HEK293 (cell line): ENCODE measurements around the gene RAB1B.

Experiments
- CTCF ChIA-PET: fragments of 350-600 bp; formaldehyde crosslinking; extraction: SDS; loops from one replicate; lab custom pipeline; 2021; ENCODE audit warnings: antibody characterized with exemption; lab: Yijun Ruan, JAX
- POLR2A ChIA-PET: fragments of 300-600 bp; formaldehyde crosslinking; extraction: SDS; loops from one replicate; lab custom pipeline; 2020; ENCODE audit warnings: antibody characterized with exemption, inconsistent platforms; lab: Yijun Ruan, JAX
- H3K27ac ChIP-seq: fragments of 200-500 bp; sonication (Bioruptor generic); 2 replicates; pipeline ENCODE4 v1.5.1; 2014; ENCODE audit warnings: low read depth, low read length, control low read depth, inconsistent platforms; ENCODE audit errors: extremely low read depth
- H3K36me3 ChIP-seq, 2 experiments: fragments of 200-500 bp in 1 of 2; sonication (Bioruptor generic) in 1 of 2; 1 replicate in 1 of 2; 2 replicates in 1 of 2; pipeline ENCODE4 v1.5.1; 2014 to 2017; ENCODE audit warnings: inconsistent platforms in 2 of 2, low read length in 2 of 2; ENCODE audit not compliant: control insufficient read depth in 2 of 2, insufficient read depth in 1 of 2
- H3K4me1 ChIP-seq: fragments of 200-500 bp; sonication (Bioruptor generic); 2 replicates; pipeline ENCODE4 v1.5.1; 2014; ENCODE audit warnings: mild to moderate bottlenecking, low read length, inconsistent platforms; ENCODE audit not compliant: control insufficient read depth, insufficient read depth
- H3K4me3 ChIP-seq: 2 replicates; pipeline ENCODE4 v1.5.1; 2011; ENCODE audit warnings: low read depth, mild to moderate bottlenecking, control low read depth, low read length, moderate library complexity
- H3K9me3 ChIP-seq: fragments of 200-500 bp; sonication (Bioruptor generic); 2 replicates; pipeline ENCODE4 v1.5.1; 2014; ENCODE audit warnings: low read depth, low read length, inconsistent platforms; ENCODE audit not compliant: control insufficient read depth, insufficient read depth
- BCL11A ChIP-seq: fragments of 450-650 bp; formaldehyde crosslinking; IDR thresholded peaks from 2 replicates; pipeline ENCODE4 v1.5.1; 2016; ENCODE audit warnings: low read depth, missing biosample characterization, missing genetic modification characterization
- HOXA7 ChIP-seq: sonication (generic); formaldehyde crosslinking; IDR thresholded peaks from 2 replicates; pipeline ENCODE4 v1.8.1; 2022; ENCODE audit warnings: missing genetic modification reagents, borderline replicate concordance
- PRDM1 ChIP-seq: fragments of 450-650 bp; formaldehyde crosslinking; IDR thresholded peaks from 2 replicates; pipeline ENCODE4; 2016; ENCODE audit warnings: missing biosample characterization, missing genetic modification characterization
- SP2 ChIP-seq: fragments of 450-650 bp; formaldehyde crosslinking; IDR thresholded peaks from 2 replicates; pipeline ENCODE4 v1.5.1; 2016; ENCODE audit warnings: missing biosample characterization, missing genetic modification characterization
- ZBTB1 ChIP-seq: fragments of 450-650 bp; formaldehyde crosslinking; IDR thresholded peaks from 2 replicates; pipeline ENCODE4 v1.5.1; 2016; ENCODE audit warnings: missing biosample characterization, missing genetic modification characterization
- ZBTB48 ChIP-seq: fragments of 450-650 bp; formaldehyde crosslinking; IDR thresholded peaks from 2 replicates; pipeline ENCODE4 v1.5.1; 2016; ENCODE audit warnings: missing biosample characterization, missing genetic modification characterization
- ZFHX2 ChIP-seq: fragments of 450-650 bp; formaldehyde crosslinking; conservative IDR thresholded peaks from 2 replicates; pipeline ENCODE4 v1.5.1; 2016; ENCODE audit warnings: missing biosample characterization, missing genetic modification characterization
- ZNF114 ChIP-seq: fragments of 450-650 bp; formaldehyde crosslinking; IDR thresholded peaks from 2 replicates; pipeline ENCODE4 v1.5.0; 2017; ENCODE audit warnings: missing biosample characterization, missing genetic modification characterization
- ZNF214 ChIP-seq: fragments of 450-650 bp; formaldehyde crosslinking; IDR thresholded peaks from 2 replicates; pipeline ENCODE4 v1.5.1; 2017; ENCODE audit warnings: missing biosample characterization, mild to moderate bottlenecking, missing genetic modification characterization, borderline replicate concordance
- ZNF23 ChIP-seq: fragments of 450-650 bp; formaldehyde crosslinking; IDR thresholded peaks from 2 replicates; pipeline ENCODE4 v1.5.1; 2016; ENCODE audit warnings: missing biosample characterization, missing genetic modification characterization, borderline replicate concordance
- ZNF292 ChIP-seq: fragments of 450-650 bp; formaldehyde crosslinking; IDR thresholded peaks from 2 replicates; pipeline ENCODE4 v1.5.1; 2016; ENCODE audit warnings: low read depth, missing biosample characterization, missing genetic modification characterization, borderline replicate concordance
- ZNF473 ChIP-seq: fragments of 450-650 bp; formaldehyde crosslinking; IDR thresholded peaks from 2 replicates; pipeline ENCODE4 v1.5.1; 2017; ENCODE audit warnings: missing biosample characterization, missing genetic modification characterization
- ZNF558 ChIP-seq: fragments of 450-650 bp; formaldehyde crosslinking; IDR thresholded peaks from 2 replicates; pipeline ENCODE4 v1.5.1; 2016; ENCODE audit warnings: missing biosample characterization, missing genetic modification characterization
- ZNF624 ChIP-seq: fragments of 450-650 bp; formaldehyde crosslinking; IDR thresholded peaks from 2 replicates; pipeline ENCODE4 v1.5.1; 2017; ENCODE audit warnings: missing biosample characterization, missing genetic modification characterization
- TF ChIP-seq, protein P1 (sequence below): fragments of 450-650 bp; formaldehyde crosslinking; IDR thresholded peaks from 2 replicates; pipeline ENCODE4 v1.5.1; 2016; ENCODE audit warnings: missing biosample characterization, missing genetic modification characterization
- TF ChIP-seq, protein P2 (sequence below): fragments of 450-650 bp; formaldehyde crosslinking; IDR thresholded peaks from 2 replicates; pipeline ENCODE4 v1.5.1; 2016; ENCODE audit warnings: missing biosample characterization, missing genetic modification characterization
- TF ChIP-seq, protein P3 (sequence below): fragments of 450-650 bp; formaldehyde crosslinking; IDR thresholded peaks from 2 replicates; pipeline ENCODE4 v1.5.1; 2016; ENCODE audit warnings: missing biosample characterization, missing genetic modification characterization
- TF ChIP-seq, protein P4 (sequence below): fragments of 450-650 bp; formaldehyde crosslinking; IDR thresholded peaks from 2 replicates; pipeline ENCODE4 v1.5.1; 2016; ENCODE audit warnings: missing biosample characterization, missing genetic modification characterization, borderline replicate concordance
- TF ChIP-seq, protein P5 (sequence below): fragments of 450-650 bp; formaldehyde crosslinking; IDR thresholded peaks from 2 replicates; pipeline ENCODE4 v1.5.1; 2016; ENCODE audit warnings: missing biosample characterization, missing genetic modification characterization, borderline replicate concordance

The RAB1B gene

DNA sequence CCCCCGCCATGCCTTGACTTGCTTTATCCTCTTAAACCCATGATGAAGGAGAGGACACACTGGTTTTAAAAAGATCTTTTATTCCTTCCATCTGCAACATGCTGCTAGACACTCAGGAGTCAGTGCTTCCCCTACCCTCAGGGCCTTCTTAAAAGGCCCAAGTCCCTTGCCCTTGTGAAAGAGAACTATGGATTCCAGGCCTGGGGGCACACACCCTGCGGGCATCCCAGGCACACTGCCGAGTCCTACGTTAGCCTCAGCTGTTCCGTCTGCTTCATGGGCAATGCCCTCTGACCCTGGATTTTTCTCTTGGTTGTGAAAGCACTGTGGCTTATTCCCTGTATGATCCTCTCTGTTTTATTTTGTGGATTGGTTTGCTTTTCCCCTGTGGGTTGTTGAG is 35.1 kb upstream of the RAB1B start (continued):
- no peak for TF ChIP-seq ZNF473 (tag by site-specific recombination)
- no peak for TF ChIP-seq ZNF558 (tag by site-specific recombination)
- TF ChIP-seq, all 188 proteins: peak for 0

DNA sequence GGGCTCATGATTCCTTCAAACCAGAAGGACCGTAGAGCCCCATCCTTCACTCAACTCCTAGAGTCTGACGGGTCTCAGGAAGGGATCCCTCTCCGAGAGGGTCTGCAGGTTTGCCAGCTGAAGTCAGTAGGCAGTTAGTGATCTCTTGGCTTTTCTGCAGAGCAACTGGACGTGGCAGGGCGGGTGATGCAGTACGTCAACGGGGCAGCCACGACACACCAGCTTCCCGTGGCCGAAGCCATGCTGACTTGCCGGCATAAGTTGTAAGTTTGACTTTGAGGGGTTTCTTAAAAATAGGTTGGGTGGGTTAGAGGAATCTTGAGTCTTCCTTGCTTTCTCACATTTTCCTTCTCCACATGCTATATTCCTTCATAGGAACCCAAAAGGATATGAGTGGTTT is 33.3 kb upstream of the RAB1B start:
- Histone ChIP-seq H3K27ac (no peak overlapping the region), H3K36me3 (peaks cover 0 to 76% of the 10 kb centered on the region in 2 experiments; a peak in 2 of 3 replicates), H3K4me3 (no peak overlapping the region), H3K9me3 (no peaks in the 10 kb centered on the region), H3K4me1 (no peaks in the 10 kb centered on the region)
- ChIA-PET POLR2A (no interaction called here), CTCF (interaction anchor here (2.5 kb wide), 1 partner anchor 13 kb away, joined by 14 read pairs; no protein-coding TSS in a partner anchor)
- TF ChIP-seq SP2 (tag by site-specific recombination) (no peak), BCL11A (tag by site-specific recombination) (no peak), PRDM1 (tag by site-specific recombination) (no peak), ZNF624 (tag by site-specific recombination) (no peak), ZNF114 (tag by site-specific recombination) (no peak)
- TF ChIP-seq, protein P1, sequence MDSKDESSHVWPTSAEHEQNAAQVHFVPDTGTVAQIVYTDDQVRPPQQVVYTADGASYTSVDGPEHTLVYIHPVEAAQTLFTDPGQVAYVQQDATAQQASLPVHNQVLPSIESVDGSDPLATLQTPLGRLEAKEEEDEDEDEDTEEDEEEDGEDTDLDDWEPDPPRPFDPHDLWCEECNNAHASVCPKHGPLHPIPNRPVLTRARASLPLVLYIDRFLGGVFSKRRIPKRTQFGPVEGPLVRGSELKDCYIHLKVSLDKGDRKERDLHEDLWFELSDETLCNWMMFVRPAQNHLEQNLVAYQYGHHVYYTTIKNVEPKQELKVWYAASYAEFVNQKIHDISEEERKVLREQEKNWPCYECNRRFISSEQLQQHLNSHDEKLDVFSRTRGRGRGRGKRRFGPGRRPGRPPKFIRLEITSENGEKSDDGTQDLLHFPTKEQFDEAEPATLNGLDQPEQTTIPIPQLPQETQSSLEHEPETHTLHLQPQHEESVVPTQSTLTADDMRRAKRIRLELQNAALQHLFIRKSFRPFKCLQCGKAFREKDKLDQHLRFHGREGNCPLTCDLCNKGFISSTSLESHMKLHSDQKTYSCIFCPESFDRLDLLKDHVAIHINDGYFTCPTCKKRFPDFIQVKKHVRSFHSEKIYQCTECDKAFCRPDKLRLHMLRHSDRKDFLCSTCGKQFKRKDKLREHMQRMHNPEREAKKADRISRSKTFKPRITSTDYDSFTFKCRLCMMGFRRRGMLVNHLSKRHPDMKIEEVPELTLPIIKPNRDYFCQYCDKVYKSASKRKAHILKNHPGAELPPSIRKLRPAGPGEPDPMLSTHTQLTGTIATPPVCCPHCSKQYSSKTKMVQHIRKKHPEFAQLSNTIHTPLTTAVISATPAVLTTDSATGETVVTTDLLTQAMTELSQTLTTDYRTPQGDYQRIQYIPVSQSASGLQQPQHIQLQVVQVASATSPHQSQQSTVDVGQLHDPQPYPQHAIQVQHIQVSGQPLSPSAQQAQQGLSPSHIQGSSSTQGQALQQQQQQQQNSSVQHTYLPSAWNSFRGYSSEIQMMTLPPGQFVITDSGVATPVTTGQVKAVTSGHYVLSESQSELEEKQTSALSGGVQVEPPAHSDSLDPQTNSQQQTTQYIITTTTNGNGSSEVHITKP (tag by site-specific recombination), result no peak
- TF ChIP-seq, protein P2, sequence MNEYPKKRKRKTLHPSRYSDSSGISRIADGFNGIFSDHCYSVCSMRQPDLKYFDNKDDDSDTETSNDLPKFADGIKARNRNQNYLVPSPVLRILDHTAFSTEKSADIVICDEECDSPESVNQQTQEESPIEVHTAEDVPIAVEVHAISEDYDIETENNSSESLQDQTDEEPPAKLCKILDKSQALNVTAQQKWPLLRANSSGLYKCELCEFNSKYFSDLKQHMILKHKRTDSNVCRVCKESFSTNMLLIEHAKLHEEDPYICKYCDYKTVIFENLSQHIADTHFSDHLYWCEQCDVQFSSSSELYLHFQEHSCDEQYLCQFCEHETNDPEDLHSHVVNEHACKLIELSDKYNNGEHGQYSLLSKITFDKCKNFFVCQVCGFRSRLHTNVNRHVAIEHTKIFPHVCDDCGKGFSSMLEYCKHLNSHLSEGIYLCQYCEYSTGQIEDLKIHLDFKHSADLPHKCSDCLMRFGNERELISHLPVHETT (tag by site-specific recombination), result no peak

DNA sequence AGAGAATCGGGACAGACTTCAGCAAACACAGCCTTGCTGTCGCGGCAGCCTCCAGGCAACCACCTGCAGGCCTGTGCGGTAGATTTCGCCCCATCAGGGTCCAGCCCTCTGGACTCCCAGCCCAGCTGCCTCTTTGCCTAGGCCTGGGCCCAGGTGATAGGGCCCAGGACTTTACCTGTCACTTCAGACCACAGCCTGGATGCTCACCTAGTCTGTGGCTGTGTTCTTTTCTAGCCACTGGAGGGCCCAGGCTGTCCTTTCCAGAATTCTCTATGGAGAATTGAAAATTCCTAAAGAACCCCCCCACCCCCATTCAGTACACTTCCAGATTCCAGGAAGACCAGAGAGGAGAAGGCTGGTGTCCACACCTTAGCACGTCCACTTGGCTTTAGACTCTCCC is 30.6 kb upstream of the RAB1B start:
- Histone ChIP-seq H3K4me3 (no peak overlapping the region), H3K4me1 (no peaks in the 10 kb centered on the region), H3K36me3 (peaks cover 0 to 75% of the 10 kb centered on the region in 2 experiments; a peak in 1 of 3 replicates), H3K9me3 (no peaks in the 10 kb centered on the region), H3K27ac (no peak overlapping the region)
- ChIA-PET CTCF (interaction anchor here (0.6 kb wide), 1 partner anchor 167 kb away, joined by 3 read pairs; no protein-coding TSS in a partner anchor), POLR2A (no interaction called here)
- TF ChIP-seq, protein P3, sequence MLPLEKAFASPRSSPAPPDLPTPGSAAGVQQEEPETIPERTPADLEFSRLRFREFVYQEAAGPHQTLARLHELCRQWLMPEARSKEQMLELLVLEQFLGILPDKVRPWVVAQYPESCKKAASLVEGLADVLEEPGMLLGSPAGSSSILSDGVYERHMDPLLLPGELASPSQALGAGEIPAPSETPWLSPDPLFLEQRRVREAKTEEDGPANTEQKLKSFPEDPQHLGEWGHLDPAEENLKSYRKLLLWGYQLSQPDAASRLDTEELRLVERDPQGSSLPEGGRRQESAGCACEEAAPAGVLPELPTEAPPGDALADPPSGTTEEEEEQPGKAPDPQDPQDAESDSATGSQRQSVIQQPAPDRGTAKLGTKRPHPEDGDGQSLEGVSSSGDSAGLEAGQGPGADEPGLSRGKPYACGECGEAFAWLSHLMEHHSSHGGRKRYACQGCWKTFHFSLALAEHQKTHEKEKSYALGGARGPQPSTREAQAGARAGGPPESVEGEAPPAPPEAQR, result no peak
- TF ChIP-seq, protein P4, sequence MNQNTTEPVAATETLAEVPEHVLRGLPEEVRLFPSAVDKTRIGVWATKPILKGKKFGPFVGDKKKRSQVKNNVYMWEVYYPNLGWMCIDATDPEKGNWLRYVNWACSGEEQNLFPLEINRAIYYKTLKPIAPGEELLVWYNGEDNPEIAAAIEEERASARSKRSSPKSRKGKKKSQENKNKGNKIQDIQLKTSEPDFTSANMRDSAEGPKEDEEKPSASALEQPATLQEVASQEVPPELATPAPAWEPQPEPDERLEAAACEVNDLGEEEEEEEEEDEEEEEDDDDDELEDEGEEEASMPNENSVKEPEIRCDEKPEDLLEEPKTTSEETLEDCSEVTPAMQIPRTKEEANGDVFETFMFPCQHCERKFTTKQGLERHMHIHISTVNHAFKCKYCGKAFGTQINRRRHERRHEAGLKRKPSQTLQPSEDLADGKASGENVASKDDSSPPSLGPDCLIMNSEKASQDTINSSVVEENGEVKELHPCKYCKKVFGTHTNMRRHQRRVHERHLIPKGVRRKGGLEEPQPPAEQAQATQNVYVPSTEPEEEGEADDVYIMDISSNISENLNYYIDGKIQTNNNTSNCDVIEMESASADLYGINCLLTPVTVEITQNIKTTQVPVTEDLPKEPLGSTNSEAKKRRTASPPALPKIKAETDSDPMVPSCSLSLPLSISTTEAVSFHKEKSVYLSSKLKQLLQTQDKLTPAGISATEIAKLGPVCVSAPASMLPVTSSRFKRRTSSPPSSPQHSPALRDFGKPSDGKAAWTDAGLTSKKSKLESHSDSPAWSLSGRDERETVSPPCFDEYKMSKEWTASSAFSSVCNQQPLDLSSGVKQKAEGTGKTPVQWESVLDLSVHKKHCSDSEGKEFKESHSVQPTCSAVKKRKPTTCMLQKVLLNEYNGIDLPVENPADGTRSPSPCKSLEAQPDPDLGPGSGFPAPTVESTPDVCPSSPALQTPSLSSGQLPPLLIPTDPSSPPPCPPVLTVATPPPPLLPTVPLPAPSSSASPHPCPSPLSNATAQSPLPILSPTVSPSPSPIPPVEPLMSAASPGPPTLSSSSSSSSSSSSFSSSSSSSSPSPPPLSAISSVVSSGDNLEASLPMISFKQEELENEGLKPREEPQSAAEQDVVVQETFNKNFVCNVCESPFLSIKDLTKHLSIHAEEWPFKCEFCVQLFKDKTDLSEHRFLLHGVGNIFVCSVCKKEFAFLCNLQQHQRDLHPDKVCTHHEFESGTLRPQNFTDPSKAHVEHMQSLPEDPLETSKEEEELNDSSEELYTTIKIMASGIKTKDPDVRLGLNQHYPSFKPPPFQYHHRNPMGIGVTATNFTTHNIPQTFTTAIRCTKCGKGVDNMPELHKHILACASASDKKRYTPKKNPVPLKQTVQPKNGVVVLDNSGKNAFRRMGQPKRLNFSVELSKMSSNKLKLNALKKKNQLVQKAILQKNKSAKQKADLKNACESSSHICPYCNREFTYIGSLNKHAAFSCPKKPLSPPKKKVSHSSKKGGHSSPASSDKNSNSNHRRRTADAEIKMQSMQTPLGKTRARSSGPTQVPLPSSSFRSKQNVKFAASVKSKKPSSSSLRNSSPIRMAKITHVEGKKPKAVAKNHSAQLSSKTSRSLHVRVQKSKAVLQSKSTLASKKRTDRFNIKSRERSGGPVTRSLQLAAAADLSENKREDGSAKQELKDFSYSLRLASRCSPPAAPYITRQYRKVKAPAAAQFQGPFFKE (tag by site-specific recombination), result no peak
- no peak for TF ChIP-seq ZBTB48 (tag by site-specific recombination)
- TF ChIP-seq ZNF214 (tag by site-specific recombination), result no peak
- TF ChIP-seq ZBTB1, result no peak
- TF ChIP-seq HOXA7 (CRISPR knock-in tag), result no peak
- no peak for TF ChIP-seq ZNF23
- TF ChIP-seq, protein P5, sequence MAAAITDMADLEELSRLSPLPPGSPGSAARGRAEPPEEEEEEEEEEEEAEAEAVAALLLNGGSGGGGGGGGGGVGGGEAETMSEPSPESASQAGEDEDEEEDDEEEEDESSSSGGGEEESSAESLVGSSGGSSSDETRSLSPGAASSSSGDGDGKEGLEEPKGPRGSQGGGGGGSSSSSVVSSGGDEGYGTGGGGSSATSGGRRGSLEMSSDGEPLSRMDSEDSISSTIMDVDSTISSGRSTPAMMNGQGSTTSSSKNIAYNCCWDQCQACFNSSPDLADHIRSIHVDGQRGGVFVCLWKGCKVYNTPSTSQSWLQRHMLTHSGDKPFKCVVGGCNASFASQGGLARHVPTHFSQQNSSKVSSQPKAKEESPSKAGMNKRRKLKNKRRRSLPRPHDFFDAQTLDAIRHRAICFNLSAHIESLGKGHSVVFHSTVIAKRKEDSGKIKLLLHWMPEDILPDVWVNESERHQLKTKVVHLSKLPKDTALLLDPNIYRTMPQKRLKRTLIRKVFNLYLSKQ, result no peak
- no peak for TF ChIP-seq ZNF292
- TF ChIP-seq ZFHX2 (tag by site-specific recombination), result no peak
